MCF 10A (cell line): ENCODE results near the gene SYNPR. TPM values are rescaled to one million over a fixed set of nuclear protein-coding genes. Genes with fewer than 3 reads are reported as not detected.

Experiments
- BruUV-seq: library from RNA; stranded (reverse); fragments of 400-500 nt; replicated peaks from 2 replicates; lab custom pipeline; 2021; lab: Mats Ljungman, UMichigan
- CTCF ChIA-PET: fragments of 300-600 bp; sonication (Branson Sonifier 250); formaldehyde crosslinking; extraction: SDS; loops from one replicate; lab custom pipeline; 2021; ENCODE audit warnings: antibody characterized with exemption, inconsistent platforms; lab: Yijun Ruan, JAX
- POLR2A ChIA-PET: fragments of 300-600, 350-650 bp; sonication (Branson Sonifier 250); formaldehyde crosslinking; extraction: SDS; loops from one replicate; lab custom pipeline; 2020; ENCODE audit warnings: antibody characterized with exemption, inconsistent platforms; lab: Yijun Ruan, JAX
- DNase-seq: peaks from one replicate; pipeline ENCODE4 v3.0.0-alpha.2; 2018; ENCODE audit not compliant: unreplicated experiment
- H3K27ac Mint-ChIP-seq: one replicate; pipeline ENCODE4 v1.8.0; 2022; ENCODE audit warnings: mild to moderate bottlenecking, low read depth, mixed read lengths; ENCODE audit not compliant: unreplicated experiment
- H3K27me3 Mint-ChIP-seq: one replicate; pipeline ENCODE4 v1.8.0; 2022; ENCODE audit warnings: mixed read lengths; ENCODE audit not compliant: insufficient read depth, unreplicated experiment
- H3K36me3 Mint-ChIP-seq: one replicate; pipeline ENCODE4 v1.8.0; 2022; ENCODE audit warnings: mild to moderate bottlenecking, moderate library complexity, mixed read lengths; ENCODE audit not compliant: insufficient read depth, unreplicated experiment
- H3K4me1 Mint-ChIP-seq: one replicate; pipeline ENCODE4 v1.8.0; 2022; ENCODE audit warnings: mixed read lengths; ENCODE audit not compliant: insufficient read depth, unreplicated experiment
- H3K4me3 Mint-ChIP-seq: one replicate; pipeline ENCODE4 v1.8.0; 2022; ENCODE audit warnings: mild to moderate bottlenecking, moderate library complexity, mixed read lengths; ENCODE audit not compliant: unreplicated experiment
- H3K9me3 Mint-ChIP-seq: one replicate; pipeline ENCODE4 v1.8.0; 2022; ENCODE audit warnings: mixed read lengths; ENCODE audit not compliant: unreplicated experiment
- intact Hi-C: fragments of 100-400 bp; cut with micrococcal nuclease; formaldehyde crosslinking; loops from 2 replicates; pipeline ENCODE4 v1.14.1; 2022
- total RNA-seq: library from RNA; stranded (reverse); gene quantifications from 2 replicates; pipeline ENCODE4 v1.2.3, GENCODE V29; 2022
- TF ChIP-seq, protein P1 (sequence below): fragments of 200-600 bp; IDR thresholded peaks from one replicate; pipeline ENCODE4 v1.8.0; 2022; ENCODE audit warnings: antibody characterized with exemption, mild to moderate bottlenecking; ENCODE audit not compliant: unreplicated experiment

SYNPR gene
- total RNA-seq, 1 experiment from 2014 or later, result not detected

DNA sequence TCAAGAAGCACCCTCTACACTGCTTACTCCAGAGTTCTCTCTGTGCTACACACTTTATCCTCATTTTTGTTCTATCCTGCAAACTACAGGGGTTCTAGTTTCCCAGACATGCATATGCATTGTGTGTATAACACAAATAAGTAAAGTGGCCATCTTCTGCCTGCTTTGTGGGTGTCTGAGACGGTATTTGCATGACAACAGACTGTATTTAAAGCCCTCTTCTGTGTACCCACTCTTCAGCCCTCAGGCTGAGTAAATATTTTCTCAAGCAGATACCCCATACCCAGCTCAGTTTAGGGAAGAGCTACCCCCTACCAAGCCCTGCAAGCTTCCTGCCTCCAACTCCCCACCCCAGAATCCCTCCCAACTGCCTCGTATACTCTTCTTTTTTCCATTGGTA is 31.7 kb downstream of the SYNPR start:
- TF ChIP-seq, protein P1, sequence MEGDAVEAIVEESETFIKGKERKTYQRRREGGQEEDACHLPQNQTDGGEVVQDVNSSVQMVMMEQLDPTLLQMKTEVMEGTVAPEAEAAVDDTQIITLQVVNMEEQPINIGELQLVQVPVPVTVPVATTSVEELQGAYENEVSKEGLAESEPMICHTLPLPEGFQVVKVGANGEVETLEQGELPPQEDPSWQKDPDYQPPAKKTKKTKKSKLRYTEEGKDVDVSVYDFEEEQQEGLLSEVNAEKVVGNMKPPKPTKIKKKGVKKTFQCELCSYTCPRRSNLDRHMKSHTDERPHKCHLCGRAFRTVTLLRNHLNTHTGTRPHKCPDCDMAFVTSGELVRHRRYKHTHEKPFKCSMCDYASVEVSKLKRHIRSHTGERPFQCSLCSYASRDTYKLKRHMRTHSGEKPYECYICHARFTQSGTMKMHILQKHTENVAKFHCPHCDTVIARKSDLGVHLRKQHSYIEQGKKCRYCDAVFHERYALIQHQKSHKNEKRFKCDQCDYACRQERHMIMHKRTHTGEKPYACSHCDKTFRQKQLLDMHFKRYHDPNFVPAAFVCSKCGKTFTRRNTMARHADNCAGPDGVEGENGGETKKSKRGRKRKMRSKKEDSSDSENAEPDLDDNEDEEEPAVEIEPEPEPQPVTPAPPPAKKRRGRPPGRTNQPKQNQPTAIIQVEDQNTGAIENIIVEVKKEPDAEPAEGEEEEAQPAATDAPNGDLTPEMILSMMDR, result no peak
- Mint-ChIP-seq H3K4me1 (no peaks in the 10 kb centered on the region), H3K27me3 (peaks cover 82% of the 10 kb centered on the region), H3K9me3 (no peaks in the 10 kb centered on the region), H3K27ac (no peak overlapping the region), H3K4me3 (no peak overlapping the region), H3K36me3 (no peaks in the 10 kb centered on the region)
- POLR2A ChIA-PET, result interaction anchor here (0.5 kb wide), 1 partner anchor 10 kb away, joined by 3 read pairs; no protein-coding TSS in a partner anchor
- intact Hi-C loops, result no loop called here
- DNase-seq, result no peak
- BruUV-seq, result no TSS peak
- CTCF ChIA-PET, result no interaction called here

DNA sequence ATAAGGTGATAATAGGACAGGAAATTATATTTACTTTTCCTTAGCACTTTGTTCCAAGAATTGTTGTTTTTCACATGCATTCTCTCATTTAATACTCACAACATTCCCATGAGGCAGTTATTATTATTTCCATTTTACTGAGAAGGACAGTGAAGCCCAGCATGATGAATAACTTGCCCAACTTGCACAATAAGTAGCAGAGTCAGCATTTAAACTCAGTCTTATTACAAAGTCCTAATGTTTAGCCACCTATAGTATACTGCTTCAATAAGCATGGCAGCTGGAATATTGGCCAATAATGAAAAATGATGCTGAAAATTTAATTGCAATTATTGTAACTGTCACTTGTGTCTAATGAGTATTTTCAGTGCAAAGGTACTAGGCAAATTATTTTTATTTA is 45.7 kb downstream of the SYNPR start:
- Mint-ChIP-seq H3K36me3 (no peaks in the 10 kb centered on the region), H3K4me1 (no peaks in the 10 kb centered on the region), H3K27me3 (peaks cover 79% of the 10 kb centered on the region), H3K27ac (no peak overlapping the region), H3K9me3 (no peaks in the 10 kb centered on the region), H3K4me3 (no peak overlapping the region)
- intact Hi-C loops, result no loop called here
- TF ChIP-seq, protein P1, result no peak
- ChIA-PET POLR2A (no interaction called here), CTCF (interaction anchor here (1.3 kb wide), 1 partner anchor 10 kb away, joined by 10 read pairs; no protein-coding TSS in a partner anchor)
- no TSS peak for BruUV-seq
- no peak for DNase-seq

DNA sequence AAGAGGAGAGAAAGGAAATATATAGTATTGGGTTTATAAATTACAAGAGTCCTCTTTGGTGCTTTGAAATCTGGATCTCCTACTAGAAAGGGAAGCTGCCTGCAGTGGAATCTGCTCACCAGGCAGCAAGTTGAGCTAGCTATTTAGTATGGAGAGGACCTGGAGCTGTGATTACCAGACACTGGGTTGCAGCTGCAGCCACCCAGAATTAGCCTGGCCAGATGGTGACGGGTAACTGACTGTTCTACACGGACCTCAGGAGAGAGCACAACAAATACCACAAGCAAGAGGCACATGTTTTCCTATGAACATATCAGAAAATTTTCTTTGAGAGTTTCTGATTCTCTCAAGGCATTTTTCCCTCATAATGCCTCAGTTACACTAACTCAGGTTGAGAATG is 46.5 kb downstream of the SYNPR start:
- intact Hi-C loops, result no loop called here
- Mint-ChIP-seq H3K9me3 (no peaks in the 10 kb centered on the region), H3K4me3 (no peak overlapping the region), H3K36me3 (no peaks in the 10 kb centered on the region), H3K27me3 (peaks cover 75% of the 10 kb centered on the region), H3K4me1 (no peaks in the 10 kb centered on the region), H3K27ac (no peak overlapping the region)
- no TSS peak for BruUV-seq
- TF ChIP-seq, protein P1, result no peak
- CTCF ChIA-PET, result no interaction called here
- no peak for DNase-seq
- POLR2A ChIA-PET, result no interaction called here

DNA sequence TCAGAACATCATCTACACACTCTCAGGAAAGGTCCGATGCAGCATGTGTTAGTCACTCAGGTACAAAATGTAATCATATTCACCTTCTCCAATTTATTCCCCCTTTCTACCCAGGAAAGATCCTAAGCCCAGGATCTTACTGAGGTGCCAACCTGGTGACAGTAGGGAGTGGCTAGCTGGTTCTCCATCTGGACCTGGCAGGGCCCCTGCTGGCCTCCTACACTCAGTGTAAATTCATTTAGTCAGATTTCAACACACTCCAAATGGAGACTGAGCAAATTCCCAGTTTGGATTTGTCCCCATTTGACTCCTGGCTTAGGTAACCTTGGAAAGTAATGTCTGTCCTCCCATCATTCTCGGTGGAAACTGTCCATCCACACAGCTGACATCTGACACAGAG is 47.3 kb downstream of the SYNPR start:
- TF ChIP-seq, protein P1, result no peak
- intact Hi-C loops, result no loop called here
- no peaks in the 10 kb centered on the region for H3K9me3 Mint-ChIP-seq
- ChIA-PET POLR2A (interaction anchor here (0.5 to 0.6 kb wide), 2 partner anchors 19 to 1200 kb away, joined by 3 read pairs; no protein-coding TSS in a partner anchor), CTCF (interaction anchor here (0.5 kb wide), 1 partner anchor 784 kb away, joined by 3 read pairs; no protein-coding TSS in a partner anchor)
- no TSS peak for BruUV-seq
- DNase-seq, result no peak
- no peaks in the 10 kb centered on the region for H3K4me1 Mint-ChIP-seq
- H3K4me3 Mint-ChIP-seq, result no peak overlapping the region
- no peaks in the 10 kb centered on the region for H3K36me3 Mint-ChIP-seq
- H3K27ac Mint-ChIP-seq, result no peak overlapping the region
- H3K27me3 Mint-ChIP-seq, result peaks cover 83% of the 10 kb centered on the region
